Hepatocyte (in vitro differentiated cells): ENCODE results near the gene OSCP1. TPM values are rescaled to one million over a fixed set of nuclear protein-coding genes. Genes with fewer than 3 reads are reported as not detected.

Experiments
- DNase-seq: peaks from one replicate; pipeline ENCODE4 v3.0.0-alpha.2; 2016; ENCODE audit warnings: low spot score
- H2AFZ ChIP-seq: fragments of 200-600 bp; sonication (generic); 2 replicates; pipeline ENCODE4 v1.6.0; 2016; ENCODE audit warnings: antibody characterized with exemption, mild to moderate bottlenecking
- H3K27ac ChIP-seq: fragments of 200-600 bp; sonication (generic); 2 replicates; pipeline ENCODE4 v1.5.1; 2016; ENCODE audit warnings: mild to moderate bottlenecking
- H3K27me3 ChIP-seq: fragments of 200-600 bp; sonication (generic); 2 replicates; pipeline ENCODE4 v1.6.1; 2016
- H3K36me3 ChIP-seq: fragments of 200-600 bp; sonication (generic); replicated peaks from 2 replicates; pipeline ENCODE4 v1.5.1; 2016; ENCODE audit warnings: low read depth; ENCODE audit not compliant: insufficient read depth
- H3K4me1 ChIP-seq: fragments of 200-600 bp; sonication (generic); 2 replicates; pipeline ENCODE4 v1.5.1; 2016; ENCODE audit warnings: mild to moderate bottlenecking, moderate library complexity; ENCODE audit not compliant: insufficient read depth
- H3K4me2 ChIP-seq: fragments of 200-600 bp; sonication (generic); 2 replicates; pipeline ENCODE4 v1.6.0; 2016
- H3K4me3 ChIP-seq: fragments of 200-600 bp; sonication (generic); 2 replicates; pipeline ENCODE4 v1.5.1; 2016; ENCODE audit warnings: mild to moderate bottlenecking
- H3K79me2 ChIP-seq: fragments of 200-600 bp; sonication (generic); 2 replicates; pipeline ENCODE4 v1.6.0; 2017; ENCODE audit warnings: mild to moderate bottlenecking
- H3K9me2 ChIP-seq: fragments of 200-600 bp; sonication (generic); replicated peaks from 2 replicates; pipeline ENCODE4 v1.6.0; 2017; ENCODE audit warnings: mild to moderate bottlenecking; ENCODE audit not compliant: insufficient read depth
- H3K9me3 ChIP-seq: fragments of 200-600 bp; sonication (generic); 2 replicates; pipeline ENCODE4 v1.5.1; 2016; ENCODE audit warnings: low read depth, mild to moderate bottlenecking
- H4K20me1 ChIP-seq: fragments of 200-600 bp; sonication (generic); 2 replicates; pipeline ENCODE4 v1.6.0; 2016; ENCODE audit warnings: mild to moderate bottlenecking; ENCODE audit not compliant: insufficient read depth, poor library complexity, severe bottlenecking
- EZH2 ChIP-seq: fragments of 200-600 bp; sonication (generic); IDR thresholded peaks from 2 replicates; pipeline ENCODE4 v1.6.1; 2016; ENCODE audit warnings: antibody characterized with exemption, mild to moderate bottlenecking, borderline replicate concordance
- EZH2phosphoT487 ChIP-seq: fragments of 200-600 bp; sonication (generic); IDR thresholded peaks from one replicate; pipeline ENCODE4 v1.6.1; 2018; ENCODE audit warnings: antibody characterized with exemption, mild to moderate bottlenecking, low read depth, moderate library complexity; ENCODE audit not compliant: unreplicated experiment, severe bottlenecking
- WGBS: methylation state at CpG from one replicate; pipeline ENCODE4 v1.1.6; 2016; ENCODE audit warnings: low lambda C conversion rate; ENCODE audit errors: missing lambda C conversion rate; 5-methylcytosine and 5-hydroxymethylcytosine counted together
- polyA plus RNA-seq: library from polyadenylated mRNA; unstranded; fragments of >200 nt; fragmentation: Nextera tagmentation; extraction: Ambion mirVana; gene quantifications from 2 replicates; pipeline ENCODE4 v1.2.1, GENCODE V29; 2016
- total RNA-seq: library from RNA; depleted of rRNA; stranded (reverse); fragments of >200 nt; gene quantifications from 2 replicates; pipeline ENCODE4 v1.2.3, GENCODE V29; 2014
- TF ChIP-seq, protein P1 (sequence below): fragments of 200-600 bp; sonication (generic); IDR thresholded peaks from 2 replicates; pipeline ENCODE4 v1.5.1; 2016; ENCODE audit warnings: antibody characterized with exemption, mild to moderate bottlenecking; ENCODE audit not compliant: poor library complexity

OSCP1 gene
- total and polyA plus RNA-seq, 2 experiments from 2014 or later = 5.8 to 7.6 TPM

DNA sequence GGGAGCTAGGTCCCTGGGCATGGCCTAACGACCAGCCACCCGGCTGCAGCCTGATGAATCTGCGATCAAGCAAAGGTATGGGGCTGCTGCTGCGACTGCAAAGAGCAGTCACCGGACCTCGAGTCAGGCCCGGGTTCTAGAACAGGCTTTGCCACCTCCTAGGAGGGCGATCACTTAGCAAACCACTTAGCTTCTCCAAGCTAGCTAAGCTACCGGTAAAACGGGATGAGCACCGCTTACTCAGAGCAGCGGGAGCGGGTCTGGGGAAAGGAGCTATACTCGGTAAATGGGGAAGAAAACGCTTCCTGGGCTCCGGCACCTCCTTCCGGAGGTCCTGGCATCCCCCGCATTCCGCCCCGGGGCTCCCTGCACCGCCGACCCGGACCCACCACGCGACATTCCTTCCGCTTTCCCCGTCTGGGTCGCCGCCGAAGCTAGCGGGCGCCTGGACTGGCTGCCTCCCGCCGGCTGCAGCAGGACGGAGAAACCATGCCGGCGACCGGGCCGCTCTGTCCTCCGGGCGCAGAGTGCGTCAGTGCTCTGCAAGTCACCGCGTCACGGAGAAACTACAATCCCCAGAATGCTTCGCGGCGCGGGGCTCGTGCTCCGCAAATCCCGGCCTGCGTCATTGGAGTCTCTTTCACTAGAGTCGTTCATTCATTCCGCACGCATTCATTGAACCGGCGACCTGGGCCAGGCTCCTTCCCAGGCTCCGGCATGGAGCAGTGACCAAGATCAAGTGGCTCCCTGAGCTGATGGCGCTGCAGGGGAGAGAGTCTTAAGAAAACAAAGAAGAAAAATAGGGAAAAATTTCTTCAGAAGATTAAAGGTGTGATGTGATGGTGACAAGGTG lies 52.6 kb downstream of the OSCP1 start, which contains the start of gene LSM10:
LSM10 (minus strand) TSS at position 531 of the 853 bp plus-strand sequence. CDS start 3,779 bp downstream, outside the sequence.
- peak within 1 kb of the TSS; percentile 75 for H2AFZ ChIP-seq
- peaks cover 17% of the 10 kb centered on the region for H3K4me1 ChIP-seq
- TF ChIP-seq, protein P1, sequence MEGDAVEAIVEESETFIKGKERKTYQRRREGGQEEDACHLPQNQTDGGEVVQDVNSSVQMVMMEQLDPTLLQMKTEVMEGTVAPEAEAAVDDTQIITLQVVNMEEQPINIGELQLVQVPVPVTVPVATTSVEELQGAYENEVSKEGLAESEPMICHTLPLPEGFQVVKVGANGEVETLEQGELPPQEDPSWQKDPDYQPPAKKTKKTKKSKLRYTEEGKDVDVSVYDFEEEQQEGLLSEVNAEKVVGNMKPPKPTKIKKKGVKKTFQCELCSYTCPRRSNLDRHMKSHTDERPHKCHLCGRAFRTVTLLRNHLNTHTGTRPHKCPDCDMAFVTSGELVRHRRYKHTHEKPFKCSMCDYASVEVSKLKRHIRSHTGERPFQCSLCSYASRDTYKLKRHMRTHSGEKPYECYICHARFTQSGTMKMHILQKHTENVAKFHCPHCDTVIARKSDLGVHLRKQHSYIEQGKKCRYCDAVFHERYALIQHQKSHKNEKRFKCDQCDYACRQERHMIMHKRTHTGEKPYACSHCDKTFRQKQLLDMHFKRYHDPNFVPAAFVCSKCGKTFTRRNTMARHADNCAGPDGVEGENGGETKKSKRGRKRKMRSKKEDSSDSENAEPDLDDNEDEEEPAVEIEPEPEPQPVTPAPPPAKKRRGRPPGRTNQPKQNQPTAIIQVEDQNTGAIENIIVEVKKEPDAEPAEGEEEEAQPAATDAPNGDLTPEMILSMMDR = no peak
- no peak for TF ChIP-seq EZH2
- TF ChIP-seq EZH2phosphoT487 = no peak
- peaks cover 39% of the 10 kb centered on the region for H3K79me2 ChIP-seq
- DNase-seq = peak; percentile 96
- under 1% methylated on average over 60 of the region's 60 CpGs for WGBS
- H3K9me2 ChIP-seq = no peaks in the 10 kb centered on the region
- peak within 1 kb of the TSS; percentile 81 for H3K4me3 ChIP-seq
- H4K20me1 ChIP-seq = no peaks in the 10 kb centered on the region
- no peaks in the 10 kb centered on the region for H3K36me3 ChIP-seq
- peak within 1 kb of the TSS; percentile 94 for H3K27ac ChIP-seq
- H3K4me2 ChIP-seq = peak within 1 kb of the TSS; percentile 95
- no peaks in the 10 kb centered on the region for H3K27me3 ChIP-seq
- no peaks in the 10 kb centered on the region for H3K9me3 ChIP-seq

DNA sequence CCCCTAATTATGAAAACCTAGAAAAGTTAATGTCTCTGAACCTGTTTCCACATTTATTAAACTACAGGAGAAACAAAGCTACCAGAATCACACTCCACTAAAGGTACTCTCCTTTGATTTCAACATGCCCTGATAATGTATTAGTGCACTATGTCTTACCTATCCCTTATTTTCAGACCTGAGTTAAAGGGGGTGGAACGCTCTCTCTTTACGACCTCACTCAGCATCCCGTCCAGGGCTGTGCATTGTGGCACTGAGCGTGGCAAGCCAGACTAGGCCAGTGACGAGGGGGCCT lies 53.2 kb downstream of the OSCP1 start:
- Histone ChIP-seq H3K36me3 (no peaks in the 10 kb centered on the region), H3K27ac (peak overlapping the region; percentile 94), H3K4me3 (peak overlapping the region; percentile 81), H3K4me2 (peak overlapping the region; percentile 95), H3K4me1 (peaks cover 16% of the 10 kb centered on the region), H2AFZ (peak overlapping the region; percentile 75), H3K9me2 (no peaks in the 10 kb centered on the region), H3K27me3 (no peaks in the 10 kb centered on the region), H4K20me1 (no peaks in the 10 kb centered on the region), H3K9me3 (no peaks in the 10 kb centered on the region), H3K79me2 (peaks cover 34% of the 10 kb centered on the region)
- 3% methylated on average over 5 of the region's 5 CpGs for WGBS
- DNase-seq = no peak
- TF ChIP-seq, protein P1 = no peak
- TF ChIP-seq EZH2 (no peak), EZH2phosphoT487 (no peak)

DNA sequence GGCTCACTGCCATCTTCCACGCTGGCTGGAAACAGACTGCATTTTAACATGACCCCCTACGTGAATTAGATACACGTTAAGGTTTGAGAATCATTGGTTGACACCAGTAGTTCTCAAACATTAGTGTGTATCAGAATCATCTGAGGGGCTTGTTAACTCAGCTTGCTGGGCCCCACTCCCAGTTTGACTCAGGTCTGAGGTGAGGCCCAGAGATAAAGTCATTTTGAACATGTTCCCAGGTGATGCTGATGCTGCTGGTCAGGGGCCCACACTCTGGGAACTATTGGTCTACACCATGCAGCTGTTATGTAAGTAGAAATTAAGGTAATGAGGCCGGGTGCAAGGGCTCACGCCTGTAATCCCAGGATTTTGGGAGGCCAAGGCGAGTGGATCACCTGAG lies 53.9 kb downstream of the OSCP1 start:
- Histone ChIP-seq H4K20me1 (no peaks in the 10 kb centered on the region), H3K79me2 (peaks cover 31% of the 10 kb centered on the region), H3K4me2 (peak overlapping the region; percentile 95), H3K4me3 (no peak overlapping the region), H3K9me3 (no peaks in the 10 kb centered on the region), H3K27me3 (no peaks in the 10 kb centered on the region), H2AFZ (no peak overlapping the region), H3K36me3 (no peaks in the 10 kb centered on the region), H3K27ac (peak overlapping the region; percentile 94), H3K4me1 (peaks cover 12% of the 10 kb centered on the region), H3K9me2 (no peaks in the 10 kb centered on the region)
- WGBS = 91% methylated on average over 6 of the region's 6 CpGs
- no peak for DNase-seq
- TF ChIP-seq EZH2 (no peak), EZH2phosphoT487 (no peak)
- TF ChIP-seq, protein P1 = no peak
